ENCODE data around the gene NBEAL1.
"Not testable (repeated sequence)": the region's sequence is repeated elsewhere in the genome, so short reads cannot be mapped to it uniquely, and the experiment has no call there.

The NBEAL1 gene

DNA sequence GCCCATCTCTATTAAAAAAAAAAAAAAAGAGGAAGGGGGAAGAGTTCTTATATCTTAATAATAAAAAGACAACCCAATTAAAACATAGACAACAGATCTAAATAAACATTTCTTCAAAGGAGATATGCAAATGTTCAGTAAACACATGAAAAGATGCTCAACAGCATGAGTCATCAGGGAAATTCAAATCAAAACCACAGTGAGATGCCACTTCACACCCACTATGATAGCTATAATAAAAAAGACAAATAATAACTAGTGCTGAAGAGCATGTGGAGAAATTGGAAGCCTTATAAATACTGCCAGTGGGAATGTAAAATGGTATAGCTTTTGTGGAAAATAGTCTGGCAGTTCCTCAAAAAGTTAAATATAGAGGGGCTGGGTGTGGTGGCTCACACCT is 162.7 kb downstream of the NBEAL1 start:
- POLR2A ChIA-PET, result no interaction called here
- CTCF ChIA-PET, result interaction anchor here (0.6 to 0.7 kb wide), 2 partner anchors 11 to 289 kb away, joined by 3 to 6 read pairs; no protein-coding TSS in a partner anchor
- DNase-seq (ENCODE audit: extremely low spot score), result no peak
- TF ChIP-seq LEF1 (IDR thresholded peaks at IDR 0.05; ENCODE audit: borderline replicate concordance) (no peak), ELF4 (IDR thresholded peaks at IDR 0.05) (no peak), FOXK2 (IDR thresholded peaks at IDR 0.05) (no peak), NFRKB (IDR thresholded peaks at IDR 0.05) (no peak), L3MBTL2 (conservative IDR thresholded peaks at IDR 0.05) (no peak), SP1 (IDR thresholded peaks at IDR 0.05) (no peak), SUZ12 (IDR thresholded peaks at IDR 0.05) (no peak)
- TF ChIP-seq, protein P1, sequence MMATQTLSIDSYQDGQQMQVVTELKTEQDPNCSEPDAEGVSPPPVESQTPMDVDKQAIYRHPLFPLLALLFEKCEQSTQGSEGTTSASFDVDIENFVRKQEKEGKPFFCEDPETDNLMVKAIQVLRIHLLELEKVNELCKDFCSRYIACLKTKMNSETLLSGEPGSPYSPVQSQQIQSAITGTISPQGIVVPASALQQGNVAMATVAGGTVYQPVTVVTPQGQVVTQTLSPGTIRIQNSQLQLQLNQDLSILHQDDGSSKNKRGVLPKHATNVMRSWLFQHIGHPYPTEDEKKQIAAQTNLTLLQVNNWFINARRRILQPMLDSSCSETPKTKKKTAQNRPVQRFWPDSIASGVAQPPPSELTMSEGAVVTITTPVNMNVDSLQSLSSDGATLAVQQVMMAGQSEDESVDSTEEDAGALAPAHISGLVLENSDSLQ (IDR thresholded peaks at IDR 0.05), result no peak

DNA sequence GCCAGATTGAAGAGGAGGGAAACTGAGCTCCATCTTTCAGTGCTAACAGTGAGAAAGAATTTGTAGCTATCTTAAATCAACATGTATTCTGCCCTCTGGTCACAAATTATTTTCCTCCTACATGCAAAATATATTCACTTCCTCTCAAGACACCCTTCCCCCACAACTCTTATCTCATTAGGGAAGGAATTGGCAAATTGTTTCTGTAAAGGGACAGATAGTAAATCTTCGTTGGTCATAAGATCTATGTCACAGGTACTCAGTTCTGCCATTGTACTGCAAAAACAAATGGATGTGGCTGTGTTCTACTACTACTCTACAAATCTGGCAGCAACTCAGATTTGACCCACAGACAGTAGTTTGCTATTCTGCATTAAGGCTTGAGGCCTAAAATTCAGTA is 171.2 kb downstream of the NBEAL1 start:
- TF ChIP-seq SP1 (IDR thresholded peaks at IDR 0.05) (no peak), LEF1 (IDR thresholded peaks at IDR 0.05; ENCODE audit: borderline replicate concordance) (no peak), FOXM1 (IDR thresholded peaks at IDR 0.05; ENCODE audit: borderline replicate concordance) (no peak), HDGF (IDR thresholded peaks at IDR 0.05; ENCODE audit: borderline replicate concordance) (no peak), ARNT (IDR thresholded peaks at IDR 0.05) (no peak), SUZ12 (IDR thresholded peaks at IDR 0.05) (no peak), ZNF384 (IDR thresholded peaks at IDR 0.05) (no peak)
- TF ChIP-seq, protein P1 (IDR thresholded peaks at IDR 0.05), result no peak
- POLR2A ChIA-PET, result no interaction called here
- DNase-seq (ENCODE audit: extremely low spot score), result no peak
- CTCF ChIA-PET, result no interaction called here

DNA sequence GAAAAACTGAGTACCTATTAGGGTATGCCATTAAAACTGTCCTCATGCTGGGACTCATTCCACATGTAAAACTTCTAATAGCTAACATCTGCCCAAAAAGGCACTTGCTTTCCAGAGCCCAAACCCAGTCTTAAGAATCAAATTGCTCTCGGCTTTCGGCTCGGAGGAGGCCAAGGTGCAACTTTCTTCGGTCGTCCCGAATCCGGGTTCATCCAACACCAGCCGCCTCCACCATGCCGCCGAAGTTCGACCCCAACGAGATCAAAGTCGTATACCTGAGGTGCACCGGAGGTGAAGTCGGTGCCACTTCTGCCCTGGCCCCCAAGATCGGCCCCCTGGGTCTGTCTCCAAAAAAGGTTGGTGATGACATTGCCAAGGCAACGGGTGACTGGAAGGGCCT is 175.9 kb downstream of the NBEAL1 start:
- DNase-seq (ENCODE audit: extremely low spot score); CTCF ChIA-PET; POLR2A ChIA-PET: not testable (repeated sequence)

DNA sequence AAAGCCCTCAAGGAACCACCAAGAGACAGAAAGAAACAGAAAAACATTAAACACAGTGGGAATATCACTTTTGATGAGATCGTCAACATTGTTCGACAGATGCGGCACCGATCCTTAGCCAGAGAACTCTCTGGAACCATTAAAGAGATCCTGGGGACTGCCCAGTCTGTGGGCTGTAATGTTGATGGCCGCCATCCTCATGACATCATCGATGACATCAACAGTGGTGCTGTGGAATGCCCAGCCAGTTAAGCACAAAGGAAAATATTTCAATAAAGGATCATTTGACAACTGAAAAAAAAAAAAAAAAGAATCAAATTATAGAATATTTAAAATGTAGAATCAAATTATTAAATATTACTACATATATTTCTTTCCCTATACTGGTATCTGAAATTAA is 176.4 kb downstream of the NBEAL1 start:
- POLR2A ChIA-PET; DNase-seq (ENCODE audit: extremely low spot score); CTCF ChIA-PET: not testable (repeated sequence)

DNA sequence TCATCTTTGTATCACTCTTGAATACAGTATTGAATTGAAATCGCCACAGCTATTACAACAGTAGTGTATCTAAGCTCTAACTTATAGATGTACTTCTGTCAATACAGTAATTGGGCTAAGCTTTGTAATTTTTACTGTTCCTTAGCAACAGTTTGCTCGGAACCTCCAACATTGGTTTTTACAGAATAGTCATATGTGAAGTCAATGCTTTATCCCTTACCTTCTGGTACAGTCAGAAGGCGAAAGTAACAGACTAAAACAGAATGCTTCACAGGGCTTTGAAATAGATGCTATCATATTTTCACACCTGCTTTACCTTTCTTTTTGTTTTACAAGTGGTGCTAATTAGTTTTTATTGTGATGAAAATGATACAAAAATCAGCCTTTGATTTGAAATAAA is 177.3 kb downstream of the NBEAL1 start:
- DNase-seq (ENCODE audit: extremely low spot score), result no peak
- TF ChIP-seq NFRKB (IDR thresholded peaks at IDR 0.05) (no peak), FOXA1 (IDR thresholded peaks at IDR 0.05) (no peak), LEF1 (IDR thresholded peaks at IDR 0.05; ENCODE audit: borderline replicate concordance) (no peak), ZNF384 (IDR thresholded peaks at IDR 0.05) (no peak), BHLHE40 (IDR thresholded peaks at IDR 0.05; ENCODE audit: borderline replicate concordance) (no peak), CTBP1 (IDR thresholded peaks at IDR 0.05; ENCODE audit: borderline replicate concordance) (no peak)
- ChIA-PET POLR2A (no interaction called here), CTCF (no interaction called here)

DNA sequence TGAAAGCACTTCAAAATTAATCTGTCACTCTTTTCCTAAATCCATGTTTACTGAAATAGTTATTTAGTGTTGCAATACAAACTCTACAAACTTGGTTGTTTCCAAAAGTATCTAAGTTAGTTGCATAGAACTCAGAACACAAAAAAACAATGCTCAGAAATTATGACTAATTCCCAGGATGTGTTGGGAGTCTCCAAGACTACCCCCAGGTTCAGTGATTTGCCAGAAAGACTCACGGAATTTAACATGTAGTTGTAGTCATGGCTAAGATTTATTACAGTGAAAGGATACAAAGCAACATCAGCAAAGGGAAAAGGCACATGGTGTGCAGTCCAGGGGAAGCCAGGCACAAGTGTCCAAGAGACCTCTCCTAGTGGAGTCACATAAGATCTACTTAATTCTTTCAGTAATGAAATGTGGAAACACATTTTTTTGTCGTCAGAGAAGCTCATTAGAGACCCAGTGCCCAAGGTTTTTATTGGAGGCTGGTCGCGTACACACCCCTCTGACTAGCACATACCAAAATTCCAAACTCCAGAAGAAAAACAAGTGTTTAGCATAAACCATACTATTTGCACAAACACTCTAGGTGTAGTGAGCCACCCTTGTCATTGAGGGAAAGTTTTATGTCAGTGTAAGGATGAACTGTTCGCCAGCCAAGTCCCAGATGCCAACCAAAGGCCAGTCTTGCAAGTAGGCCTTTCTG is 180.8 kb downstream of the NBEAL1 start:
- ChIA-PET CTCF (no interaction called here), POLR2A (no interaction called here)
- TF ChIP-seq TARDBP (IDR thresholded peaks at IDR 0.05) (no peak), ZNF384 (IDR thresholded peaks at IDR 0.05) (no peak), L3MBTL2 (conservative IDR thresholded peaks at IDR 0.05) (no peak), SUZ12 (IDR thresholded peaks at IDR 0.05) (no peak)
- DNase-seq (ENCODE audit: extremely low spot score), result no peak

DNA sequence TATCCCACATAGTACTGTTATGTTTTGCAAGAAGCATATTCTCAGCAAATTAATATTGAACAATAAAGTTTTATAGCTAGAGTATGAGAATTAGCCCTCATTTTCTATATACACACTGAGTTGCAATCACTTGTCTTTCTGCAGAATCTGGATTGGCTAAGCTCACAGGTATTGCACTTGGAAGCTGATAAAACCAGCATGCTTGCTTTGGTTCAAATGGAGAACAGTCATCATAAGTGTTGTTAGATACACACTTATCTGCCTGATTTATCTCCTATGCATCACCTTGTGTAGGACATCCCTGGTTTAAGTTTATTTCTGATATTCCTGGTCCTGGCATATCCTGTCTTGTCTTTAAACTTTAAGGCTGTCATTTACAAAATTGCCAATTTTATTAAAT is 186.2 kb downstream of the NBEAL1 start:
- POLR2A ChIA-PET, result no interaction called here

More for the DNA sequence above, 186.2 kb downstream of the NBEAL1 start:
- DNase-seq (ENCODE audit: extremely low spot score), result no peak
- no peak for TF ChIP-seq ELF4 (IDR thresholded peaks at IDR 0.05)
- TF ChIP-seq HDGF (IDR thresholded peaks at IDR 0.05; ENCODE audit: borderline replicate concordance), result no peak
- TF ChIP-seq NFRKB (IDR thresholded peaks at IDR 0.05), result no peak
- no peak for TF ChIP-seq ZNF384 (IDR thresholded peaks at IDR 0.05)
- no peak for TF ChIP-seq L3MBTL2 (conservative IDR thresholded peaks at IDR 0.05)
- TF ChIP-seq CTBP1 (IDR thresholded peaks at IDR 0.05; ENCODE audit: borderline replicate concordance), result no peak
- TF ChIP-seq, protein P1 (IDR thresholded peaks at IDR 0.05), result no peak
- TF ChIP-seq SP1 (IDR thresholded peaks at IDR 0.05), result no peak
- no peak for TF ChIP-seq TARDBP (IDR thresholded peaks at IDR 0.05)
- no peak for TF ChIP-seq ARNT (IDR thresholded peaks at IDR 0.05)
- CTCF ChIA-PET, result no interaction called here
